HepG2 (cell line): ENCODE data around the gene NIT2. TPM values are rescaled to one million over a fixed set of nuclear protein-coding genes. Genes with fewer than 3 reads are reported as not detected.

Experiments
- ASH2L ChIP-seq: fragments of 300-600, 200-600 bp; sonication (generic); IDR thresholded peaks from 2 replicates; pipeline ENCODE4 v1.7.0; 2017; ENCODE audit warnings: low read depth, mild to moderate bottlenecking, moderate library complexity, mixed read lengths, low read length; ENCODE audit not compliant: insufficient read length
- ATRX ChIP-seq: sonication (generic); formaldehyde crosslinking; IDR thresholded peaks from 2 replicates; pipeline ENCODE4 v1.4.0; 2020; ENCODE audit warnings: missing genetic modification reagents, borderline replicate concordance
- CEBPB ChIP-seq: IDR thresholded peaks from 2 replicates; pipeline ENCODE4 v1.6.1; 2011; ENCODE audit warnings: low read depth, low read length, improper control_type of control experiment, borderline replicate concordance
- FOXM1 ChIP-seq: sonication (generic); formaldehyde crosslinking; IDR thresholded peaks from 2 replicates; pipeline ENCODE4 v1.5.0; 2020; ENCODE audit warnings: missing genetic modification reagents
- HOXA5 ChIP-seq: sonication (generic); formaldehyde crosslinking; IDR thresholded peaks from 2 replicates; pipeline ENCODE4 v1.4.0; 2020; ENCODE audit warnings: missing genetic modification reagents
- KDM5B ChIP-seq: sonication (generic); formaldehyde crosslinking; IDR thresholded peaks from 2 replicates; pipeline ENCODE4 v1.4.0; 2020; ENCODE audit warnings: missing genetic modification reagents, mild to moderate bottlenecking, borderline replicate concordance
- MEF2D ChIP-seq: sonication (generic); formaldehyde crosslinking; IDR thresholded peaks from 2 replicates; pipeline ENCODE4 v1.5.1; 2020; ENCODE audit warnings: mild to moderate bottlenecking, missing genetic modification reagents
- MLLT10 ChIP-seq: sonication (generic); formaldehyde crosslinking; IDR thresholded peaks from 2 replicates; pipeline ENCODE4 v1.4.0; 2020; ENCODE audit warnings: missing genetic modification reagents
- RAD21 ChIP-seq: fragments of 450-650 bp; formaldehyde crosslinking; IDR thresholded peaks from 2 replicates; pipeline ENCODE4 v1.5.0; 2020; ENCODE audit warnings: mild to moderate bottlenecking
- SMYD3 ChIP-seq: sonication (generic); formaldehyde crosslinking; IDR thresholded peaks from 2 replicates; pipeline ENCODE4 v1.8.1; 2023; ENCODE audit warnings: mild to moderate bottlenecking, missing genetic modification reagents
- SP2 ChIP-seq: sonication (generic); formaldehyde crosslinking; IDR thresholded peaks from 2 replicates; pipeline ENCODE4 v1.5.1; 2020; ENCODE audit warnings: mild to moderate bottlenecking, missing genetic modification reagents
- SRF ChIP-seq: IDR thresholded peaks from 2 replicates; pipeline ENCODE4 v1.6.1; 2011; ENCODE audit warnings: mild to moderate bottlenecking, low read depth, low read length, moderate library complexity
- TCF12 ChIP-seq, 2 experiments: fragments of 450-650 bp in 1 of 2; sonication (generic) in 1 of 2; formaldehyde crosslinking in 1 of 2; IDR thresholded peaks; 2 replicates each; pipeline versions ENCODE4 v1.6.1 to v1.8.0; 2017 to 2022; ENCODE audit warnings: antibody characterized with exemption in 1 of 2, mild to moderate bottlenecking in 1 of 2, missing genetic modification reagents in 1 of 2, moderate library complexity in 1 of 2
- ZEB1 ChIP-seq: IDR thresholded peaks from 2 replicates; pipeline ENCODE4 v1.6.1; 2012; ENCODE audit warnings: mild to moderate bottlenecking, low read depth, inconsistent platforms; ENCODE audit not compliant: insufficient replicate concordance
- ZNF12 ChIP-seq: sonication (generic); formaldehyde crosslinking; IDR thresholded peaks from 2 replicates; pipeline ENCODE4 v1.5.0; 2020; ENCODE audit warnings: missing genetic modification reagents
- ZNF256 ChIP-seq: sonication (generic); formaldehyde crosslinking; conservative IDR thresholded peaks from 2 replicates; pipeline ENCODE4 v1.4.0; 2020; ENCODE audit warnings: missing genetic modification reagents
- ZNF557 ChIP-seq: sonication (generic); formaldehyde crosslinking; IDR thresholded peaks from 2 replicates; pipeline ENCODE4 v1.4.0; 2020; ENCODE audit warnings: missing genetic modification reagents
- ZNF614 ChIP-seq: IDR thresholded peaks from 2 replicates; pipeline ENCODE4 v1.6.1; 2018; ENCODE audit warnings: missing biosample characterization, missing genetic modification reagents, inconsistent platforms, borderline replicate concordance
- polyA plus RNA-seq, 8 experiments: library from polyadenylated mRNA; depleted of rRNA in 3 of 8; stranded (reverse) in 7 of 8; unstranded in 1 of 8; fragments of >200 nt; fragmentation: Illumina TruSeq in 4 of 8; extraction: Trizol in 4 of 8; gene quantifications; 2 replicates each; pipeline versions ENCODE4 v1.2.1 to v1.2.3, GENCODE V29; 2011 to 2016; ENCODE audit warnings: low read depth in 4 of 8, missing spikeins in 1 of 8, mixed read lengths in 1 of 8; ENCODE audit not compliant: insufficient read depth in 1 of 8
- total RNA-seq, 5 experiments: library from RNA; depleted of rRNA; stranded (reverse); fragments of >200 nt; fragmentation: Illumina TruSeq; extraction: Trizol; gene quantifications; 2 replicates each; pipeline ENCODE4 v1.2.3, GENCODE V29; 2016; ENCODE audit warnings: low read depth in 1 of 5
- TF ChIP-seq, protein P1 (sequence below): sonication (generic); formaldehyde crosslinking; IDR thresholded peaks from 2 replicates; pipeline ENCODE4 v1.5.0; 2020; ENCODE audit warnings: mild to moderate bottlenecking, missing genetic modification reagents, moderate library complexity
- TF ChIP-seq, protein P2 (sequence below): sonication (generic); formaldehyde crosslinking; conservative IDR thresholded peaks from 2 replicates; pipeline ENCODE4 v1.8.0; 2022; ENCODE audit warnings: missing genetic modification reagents
- TF ChIP-seq, protein P3 (sequence below): fragments of 450-650 bp; IDR thresholded peaks from 2 replicates; pipeline ENCODE4 v1.6.1; 2017; ENCODE audit warnings: mild to moderate bottlenecking

Gene NIT2
- total and polyA plus RNA-seq, 2 of the 13 experiments (the other 11 are each of a cell fraction or from before 2014, with no cell fraction given): 43.4 to 49.1 TPM

DNA sequence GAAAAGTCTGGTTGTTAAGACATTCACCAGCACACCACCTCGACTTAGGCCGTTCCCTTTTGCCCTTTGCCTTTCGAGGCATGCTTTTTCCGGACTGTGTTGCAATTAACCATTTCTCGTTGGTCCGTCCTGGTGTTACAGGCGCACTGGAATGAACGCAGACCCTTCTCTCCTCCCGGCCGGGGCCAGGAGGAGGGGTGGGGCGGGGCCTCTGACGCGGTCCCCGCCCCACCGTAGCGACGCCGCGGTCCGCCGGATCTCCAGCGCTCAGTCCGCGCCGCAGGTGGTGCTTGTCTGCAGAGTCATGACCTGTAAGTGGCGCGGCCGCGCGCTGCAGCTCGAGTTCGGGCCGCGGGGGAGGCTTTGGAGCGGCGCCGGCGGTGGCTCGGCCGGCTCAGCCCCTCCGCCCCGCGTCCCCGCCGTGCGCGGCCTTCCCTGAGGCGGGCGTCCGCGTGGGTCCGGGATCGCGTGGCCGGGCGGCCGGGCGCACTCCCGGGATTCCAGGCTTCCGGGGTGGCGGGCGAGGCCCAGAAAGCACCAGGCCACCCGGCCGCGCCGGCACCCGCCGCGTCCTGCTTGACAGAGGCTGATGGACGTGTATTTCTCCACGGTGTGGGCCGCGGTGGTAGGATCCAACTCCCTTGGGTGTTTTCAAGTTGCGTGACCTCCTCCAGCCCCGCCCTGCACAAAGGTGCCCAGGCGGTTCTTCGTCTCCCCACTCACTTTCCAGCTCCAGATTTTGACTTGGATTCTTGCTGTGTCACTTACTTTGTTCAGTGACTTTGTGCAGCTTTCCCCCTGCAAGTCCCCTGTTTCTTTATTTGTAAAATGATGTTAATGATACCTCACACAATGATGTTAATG, at the start of gene NIT2 (continued):
- TF ChIP-seq ZNF12 (CRISPR knock-in tag) (peak; percentile 76; the same call in 1 of the 2 replicates), TCF12 (IDR thresholded peaks at IDR 0.05) (no peak), TCF12 (CRISPR knock-in tag; IDR thresholded peaks at IDR 0.05) (no peak), SRF (no peak), MEF2D (CRISPR knock-in tag) (peak; percentile 57), ASH2L (peak; percentile 62), SP2 (CRISPR knock-in tag) (no peak; the same call in 1 of the 2 replicates), SMYD3 (no peak), HOXA5 (CRISPR knock-in tag) (peak; percentile 92), RAD21 (CRISPR knock-in tag) (peak; percentile 68), KDM5B (CRISPR knock-in tag) (peak; percentile 34; the same call in 1 of the 2 replicates), ZNF256 (CRISPR knock-in tag) (peak; percentile 81; the same call in 1 of the 2 replicates), ZNF614 (peak; percentile 86; the same call in 1 of the 2 replicates), CEBPB (peak; percentile 82; the same call in 1 of the 2 replicates), FOXM1 (CRISPR knock-in tag) (no peak), ATRX (CRISPR knock-in tag) (no peak), MLLT10 (CRISPR knock-in tag) (no peak), ZNF557 (CRISPR knock-in tag) (peak; percentile 50; the same call in 1 of the 2 replicates), ZEB1 (no peak)
- TF ChIP-seq, protein P1, sequence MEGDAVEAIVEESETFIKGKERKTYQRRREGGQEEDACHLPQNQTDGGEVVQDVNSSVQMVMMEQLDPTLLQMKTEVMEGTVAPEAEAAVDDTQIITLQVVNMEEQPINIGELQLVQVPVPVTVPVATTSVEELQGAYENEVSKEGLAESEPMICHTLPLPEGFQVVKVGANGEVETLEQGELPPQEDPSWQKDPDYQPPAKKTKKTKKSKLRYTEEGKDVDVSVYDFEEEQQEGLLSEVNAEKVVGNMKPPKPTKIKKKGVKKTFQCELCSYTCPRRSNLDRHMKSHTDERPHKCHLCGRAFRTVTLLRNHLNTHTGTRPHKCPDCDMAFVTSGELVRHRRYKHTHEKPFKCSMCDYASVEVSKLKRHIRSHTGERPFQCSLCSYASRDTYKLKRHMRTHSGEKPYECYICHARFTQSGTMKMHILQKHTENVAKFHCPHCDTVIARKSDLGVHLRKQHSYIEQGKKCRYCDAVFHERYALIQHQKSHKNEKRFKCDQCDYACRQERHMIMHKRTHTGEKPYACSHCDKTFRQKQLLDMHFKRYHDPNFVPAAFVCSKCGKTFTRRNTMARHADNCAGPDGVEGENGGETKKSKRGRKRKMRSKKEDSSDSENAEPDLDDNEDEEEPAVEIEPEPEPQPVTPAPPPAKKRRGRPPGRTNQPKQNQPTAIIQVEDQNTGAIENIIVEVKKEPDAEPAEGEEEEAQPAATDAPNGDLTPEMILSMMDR (CRISPR knock-in tag): 0 out of 2 replicates have a peak, but pooled peaks have one; percentile 17
- TF ChIP-seq, protein P2, sequence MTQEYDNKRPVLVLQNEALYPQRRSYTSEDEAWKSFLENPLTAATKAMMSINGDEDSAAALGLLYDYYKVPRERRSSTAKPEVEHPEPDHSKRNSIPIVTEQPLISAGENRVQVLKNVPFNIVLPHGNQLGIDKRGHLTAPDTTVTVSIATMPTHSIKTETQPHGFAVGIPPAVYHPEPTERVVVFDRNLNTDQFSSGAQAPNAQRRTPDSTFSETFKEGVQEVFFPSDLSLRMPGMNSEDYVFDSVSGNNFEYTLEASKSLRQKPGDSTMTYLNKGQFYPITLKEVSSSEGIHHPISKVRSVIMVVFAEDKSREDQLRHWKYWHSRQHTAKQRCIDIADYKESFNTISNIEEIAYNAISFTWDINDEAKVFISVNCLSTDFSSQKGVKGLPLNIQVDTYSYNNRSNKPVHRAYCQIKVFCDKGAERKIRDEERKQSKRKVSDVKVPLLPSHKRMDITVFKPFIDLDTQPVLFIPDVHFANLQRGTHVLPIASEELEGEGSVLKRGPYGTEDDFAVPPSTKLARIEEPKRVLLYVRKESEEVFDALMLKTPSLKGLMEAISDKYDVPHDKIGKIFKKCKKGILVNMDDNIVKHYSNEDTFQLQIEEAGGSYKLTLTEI (CRISPR knock-in tag): no peak
- TF ChIP-seq, protein P3, sequence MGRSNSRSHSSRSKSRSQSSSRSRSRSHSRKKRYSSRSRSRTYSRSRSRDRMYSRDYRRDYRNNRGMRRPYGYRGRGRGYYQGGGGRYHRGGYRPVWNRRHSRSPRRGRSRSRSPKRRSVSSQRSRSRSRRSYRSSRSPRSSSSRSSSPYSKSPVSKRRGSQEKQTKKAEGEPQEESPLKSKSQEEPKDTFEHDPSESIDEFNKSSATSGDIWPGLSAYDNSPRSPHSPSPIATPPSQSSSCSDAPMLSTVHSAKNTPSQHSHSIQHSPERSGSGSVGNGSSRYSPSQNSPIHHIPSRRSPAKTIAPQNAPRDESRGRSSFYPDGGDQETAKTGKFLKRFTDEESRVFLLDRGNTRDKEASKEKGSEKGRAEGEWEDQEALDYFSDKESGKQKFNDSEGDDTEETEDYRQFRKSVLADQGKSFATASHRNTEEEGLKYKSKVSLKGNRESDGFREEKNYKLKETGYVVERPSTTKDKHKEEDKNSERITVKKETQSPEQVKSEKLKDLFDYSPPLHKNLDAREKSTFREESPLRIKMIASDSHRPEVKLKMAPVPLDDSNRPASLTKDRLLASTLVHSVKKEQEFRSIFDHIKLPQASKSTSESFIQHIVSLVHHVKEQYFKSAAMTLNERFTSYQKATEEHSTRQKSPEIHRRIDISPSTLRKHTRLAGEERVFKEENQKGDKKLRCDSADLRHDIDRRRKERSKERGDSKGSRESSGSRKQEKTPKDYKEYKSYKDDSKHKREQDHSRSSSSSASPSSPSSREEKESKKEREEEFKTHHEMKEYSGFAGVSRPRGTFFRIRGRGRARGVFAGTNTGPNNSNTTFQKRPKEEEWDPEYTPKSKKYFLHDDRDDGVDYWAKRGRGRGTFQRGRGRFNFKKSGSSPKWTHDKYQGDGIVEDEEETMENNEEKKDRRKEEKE: no peak
